ENCODE data around the gene HSPH1. TPM values are rescaled to one million over a fixed set of nuclear protein-coding genes. Genes with fewer than 3 reads are reported as not detected.

The HSPH1 gene
- total RNA-seq, 3 donors from 2014 or later, result 36.3 to 109 (median 53.1) TPM

DNA sequence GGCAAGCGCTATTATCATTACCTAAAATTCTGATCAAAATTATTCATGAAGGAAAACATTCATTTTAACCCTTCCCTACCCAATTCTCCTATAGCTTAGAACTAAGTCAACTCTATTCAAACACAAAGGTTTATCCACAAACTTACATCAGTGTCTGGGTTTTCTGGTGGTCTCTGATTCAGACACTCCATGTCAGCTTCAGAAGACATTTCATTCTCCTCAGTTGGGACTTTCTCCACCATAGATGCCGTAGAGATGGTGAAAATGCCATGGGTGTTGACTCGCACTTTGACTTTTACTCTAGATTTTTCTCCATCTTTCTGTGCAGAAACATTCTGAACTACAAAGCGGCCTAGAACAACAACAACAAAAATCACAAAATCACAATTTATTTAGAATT is 16.3 kb downstream of the HSPH1 start:
- Histone ChIP-seq H3K27ac (no peak overlapping the region), H3K4me1 (no peaks in the 10 kb centered on the region), H3K4me3 (no peak overlapping the region), H3K9me3 (no peaks in the 10 kb centered on the region), H3K36me3 (peaks cover 10% of the 10 kb centered on the region), H3K27me3 (no peaks in the 10 kb centered on the region)
- no peak for DNase-seq (ENCODE audit: low spot score in 2 of 2)
- intact Hi-C loops (cut with DNase I; ENCODE audit: low total_unique reads), result no loop called here
- TF ChIP-seq POLR2AphosphoS5 (IDR thresholded peaks at IDR 0.05), result no peak

DNA sequence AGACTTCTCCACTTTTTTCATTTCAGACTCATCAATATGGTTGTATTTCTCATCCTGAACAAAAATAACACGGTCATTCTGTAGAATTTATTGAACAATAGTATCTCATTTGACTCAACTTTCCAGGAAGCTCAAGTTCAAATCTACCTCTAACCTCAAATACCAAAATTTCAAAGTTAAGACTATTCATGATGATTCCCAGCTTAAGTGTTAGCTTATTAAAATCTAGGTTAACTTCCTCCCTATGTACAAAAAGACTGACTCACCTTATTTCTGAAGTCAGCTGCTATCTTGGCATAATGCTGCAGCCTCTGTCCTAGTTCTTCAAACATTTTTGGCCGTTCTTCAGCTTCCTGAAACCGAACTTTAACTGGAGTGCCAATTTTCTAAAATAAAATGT is 23.2 kb downstream of the HSPH1 start:
- Histone ChIP-seq H3K9me3 (no peaks in the 10 kb centered on the region), H3K27ac (peak overlapping the region in 1 of 2 donors; percentile 41), H3K4me1 (no peaks in the 10 kb centered on the region), H3K27me3 (no peaks in the 10 kb centered on the region), H3K36me3 (peaks cover 6% of the 10 kb centered on the region), H3K4me3 (no peak overlapping the region)
- intact Hi-C loops (cut with DNase I; ENCODE audit: low total_unique reads), result no loop called here
- no peak for TF ChIP-seq POLR2AphosphoS5 (IDR thresholded peaks at IDR 0.05)
- TF ChIP-seq, protein P1, sequence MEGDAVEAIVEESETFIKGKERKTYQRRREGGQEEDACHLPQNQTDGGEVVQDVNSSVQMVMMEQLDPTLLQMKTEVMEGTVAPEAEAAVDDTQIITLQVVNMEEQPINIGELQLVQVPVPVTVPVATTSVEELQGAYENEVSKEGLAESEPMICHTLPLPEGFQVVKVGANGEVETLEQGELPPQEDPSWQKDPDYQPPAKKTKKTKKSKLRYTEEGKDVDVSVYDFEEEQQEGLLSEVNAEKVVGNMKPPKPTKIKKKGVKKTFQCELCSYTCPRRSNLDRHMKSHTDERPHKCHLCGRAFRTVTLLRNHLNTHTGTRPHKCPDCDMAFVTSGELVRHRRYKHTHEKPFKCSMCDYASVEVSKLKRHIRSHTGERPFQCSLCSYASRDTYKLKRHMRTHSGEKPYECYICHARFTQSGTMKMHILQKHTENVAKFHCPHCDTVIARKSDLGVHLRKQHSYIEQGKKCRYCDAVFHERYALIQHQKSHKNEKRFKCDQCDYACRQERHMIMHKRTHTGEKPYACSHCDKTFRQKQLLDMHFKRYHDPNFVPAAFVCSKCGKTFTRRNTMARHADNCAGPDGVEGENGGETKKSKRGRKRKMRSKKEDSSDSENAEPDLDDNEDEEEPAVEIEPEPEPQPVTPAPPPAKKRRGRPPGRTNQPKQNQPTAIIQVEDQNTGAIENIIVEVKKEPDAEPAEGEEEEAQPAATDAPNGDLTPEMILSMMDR (IDR thresholded peaks at IDR 0.05), result no peak
- no peak for TF ChIP-seq POLR2A (IDR thresholded peaks at IDR 0.05)
- no peak for DNase-seq (ENCODE audit: low spot score in 2 of 2)

DNA sequence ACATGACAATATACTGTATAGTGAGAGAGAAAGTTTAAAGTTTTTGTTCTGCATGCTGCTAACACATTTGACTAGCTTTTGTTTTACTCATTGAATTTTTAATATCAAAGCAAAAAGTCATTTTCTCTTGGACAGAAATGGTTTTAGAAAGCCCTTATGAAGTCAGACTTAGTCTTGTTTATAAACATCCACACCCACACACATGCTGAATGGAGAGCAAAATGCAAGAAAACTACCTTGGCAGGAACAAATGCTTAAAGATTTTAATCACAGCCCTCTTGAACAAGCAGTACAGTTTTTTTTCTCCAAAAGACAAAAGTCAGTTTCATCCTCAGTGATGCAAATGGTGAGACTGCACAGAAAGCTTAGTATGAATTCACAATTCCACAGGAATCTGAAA is 25.0 kb downstream of the HSPH1 start:
- Histone ChIP-seq H3K4me3 (no peak overlapping the region), H3K36me3 (peaks cover 6% of the 10 kb centered on the region), H3K27me3 (no peaks in the 10 kb centered on the region), H3K4me1 (no peaks in the 10 kb centered on the region), H3K9me3 (no peaks in the 10 kb centered on the region), H3K27ac (no peak overlapping the region)
- intact Hi-C loops (cut with DNase I; ENCODE audit: low total_unique reads), result no loop called here
- no peak for DNase-seq (ENCODE audit: low spot score in 2 of 2)
- TF ChIP-seq POLR2A (IDR thresholded peaks at IDR 0.05), result no peak
- no peak for TF ChIP-seq POLR2AphosphoS5 (IDR thresholded peaks at IDR 0.05)
- TF ChIP-seq, protein P1 (IDR thresholded peaks at IDR 0.05), result no peak

DNA sequence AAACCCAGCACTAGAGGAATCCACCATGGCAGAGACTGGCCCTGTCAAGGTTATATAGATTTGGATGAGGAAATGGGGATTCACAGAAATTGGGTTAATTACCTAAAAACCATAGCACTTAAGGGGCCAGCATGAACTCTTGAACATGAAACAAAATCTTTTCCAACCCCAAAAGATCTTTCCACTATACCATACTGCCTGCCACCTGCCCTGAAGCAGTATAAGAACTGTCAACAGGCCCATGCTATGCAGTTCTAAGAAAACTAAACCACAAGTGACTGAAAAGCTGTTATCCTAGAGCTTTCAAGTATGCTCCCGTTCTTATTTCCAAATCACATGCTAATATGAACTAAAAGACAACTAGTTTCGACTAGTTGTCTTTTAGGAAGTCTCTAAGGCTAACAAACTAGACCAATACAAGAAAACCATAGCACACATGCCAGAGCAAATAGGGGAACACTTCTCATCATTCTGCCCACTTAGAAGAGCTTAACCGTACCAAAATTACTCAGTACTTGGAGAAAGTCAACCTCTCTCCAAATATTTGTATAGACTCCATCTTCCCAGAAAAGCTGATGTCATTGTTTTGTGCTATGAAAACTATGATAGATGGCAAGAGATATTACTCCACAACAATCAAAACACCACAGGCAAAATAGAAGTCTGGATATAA is 27.5 kb downstream of the HSPH1 start:
- peak overlapping the region in 1 of 2 donors; percentile 46 for H3K27ac ChIP-seq
- no peak overlapping the region for H3K4me3 ChIP-seq
- TF ChIP-seq, protein P1 (IDR thresholded peaks at IDR 0.05), result no peak
- TF ChIP-seq POLR2A (IDR thresholded peaks at IDR 0.05), result no peak
- no peak for TF ChIP-seq POLR2AphosphoS5 (IDR thresholded peaks at IDR 0.05)
- DNase-seq (ENCODE audit: low spot score in 2 of 2), result no peak
- H3K4me1 ChIP-seq, result no peaks in the 10 kb centered on the region
- intact Hi-C loops (cut with DNase I; ENCODE audit: low total_unique reads), result no loop called here
- no peaks in the 10 kb centered on the region for H3K27me3 ChIP-seq
- H3K9me3 ChIP-seq, result no peaks in the 10 kb centered on the region
- H3K36me3 ChIP-seq, result peaks cover 6% of the 10 kb centered on the region

DNA sequence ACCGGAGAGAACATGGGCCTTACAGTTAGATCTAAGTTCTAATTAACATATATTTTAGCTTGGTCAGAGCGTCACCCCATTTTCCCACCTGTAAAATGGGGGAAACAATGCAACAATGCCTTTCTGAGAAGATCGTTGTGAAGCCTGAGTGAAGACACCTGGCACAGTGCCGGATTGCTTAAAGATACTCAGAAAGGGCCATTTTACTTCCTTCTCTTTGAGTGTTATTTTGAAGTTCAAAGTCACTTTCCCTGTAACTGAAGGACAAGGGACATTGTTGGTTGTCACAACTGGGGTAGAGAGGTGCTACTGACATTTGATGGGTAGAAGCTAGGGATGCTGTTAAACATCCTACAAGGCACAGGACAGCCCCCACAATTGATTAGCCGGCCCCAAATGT is 28.1 kb downstream of the HSPH1 start:
- Histone ChIP-seq H3K27ac (peak overlapping the region in 1 of 2 donors; percentile 46), H3K36me3 (peaks cover 4% of the 10 kb centered on the region), H3K9me3 (no peaks in the 10 kb centered on the region), H3K4me1 (no peaks in the 10 kb centered on the region), H3K27me3 (no peaks in the 10 kb centered on the region), H3K4me3 (no peak overlapping the region)
- no peak for DNase-seq (ENCODE audit: low spot score in 2 of 2)
- intact Hi-C loops (cut with DNase I; ENCODE audit: low total_unique reads), result no loop called here
- TF ChIP-seq POLR2AphosphoS5 (IDR thresholded peaks at IDR 0.05) (no peak), POLR2A (IDR thresholded peaks at IDR 0.05) (no peak)
- TF ChIP-seq, protein P1 (IDR thresholded peaks at IDR 0.05), result no peak

All from breast epithelium (tissue), 4 donors.